Fibroblast of villous mesenchyme (primary cell): ENCODE data around the gene PRDM2. TPM values are rescaled to one million over a fixed set of nuclear protein-coding genes. Genes with fewer than 3 reads are reported as not detected.
A peak's percentile ranks its signal among the peaks of the same experiment; 100 is the strongest.

ENCODE experiments used
- DNase-seq: peaks from one replicate; pipeline ENCODE4 v3.0.0-alpha.2; 2010; ENCODE audit warnings: low read depth
- H3K4me3 ChIP-seq: 2 replicates; pipeline ENCODE4 v1.5.1; 2011; ENCODE audit warnings: low read depth, mild to moderate bottlenecking, low read length
- total RNA-seq: library from RNA; depleted of rRNA; stranded (reverse); fragments of >200 nt; gene quantifications from 2 replicates; pipeline ENCODE4 v1.2.3, GENCODE V29; 2012
- TF ChIP-seq, protein P1 (sequence below): IDR thresholded peaks from 2 replicates; pipeline ENCODE4 v1.5.1; 2012; ENCODE audit warnings: low read depth, mild to moderate bottlenecking, low read length; ENCODE audit not compliant: insufficient read depth

The PRDM2 gene
- total RNA-seq, 1 donor, result 19.9 TPM

DNA sequence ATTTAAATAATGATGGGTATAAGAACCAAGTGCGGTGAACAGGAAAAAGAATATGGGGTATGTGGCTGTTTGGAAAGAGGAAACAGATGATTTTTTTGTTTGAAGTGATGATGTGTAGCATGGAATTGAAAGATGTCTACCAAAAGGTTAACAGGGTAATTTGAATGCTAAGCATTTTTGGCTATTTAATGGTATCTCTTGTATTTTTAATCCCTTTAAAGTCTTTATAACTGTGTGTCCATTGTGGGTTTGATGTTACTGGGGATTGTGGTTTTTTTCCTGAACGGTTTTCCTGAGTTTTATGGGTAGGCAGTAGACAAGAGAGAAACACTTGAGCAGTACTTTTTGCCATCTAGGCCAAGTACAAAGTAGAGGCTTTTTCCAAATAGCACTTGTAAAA, 63.2 kb downstream of the PRDM2 start:
- no peak overlapping the region for H3K4me3 ChIP-seq
- DNase-seq, result no peak
- TF ChIP-seq, protein P1, sequence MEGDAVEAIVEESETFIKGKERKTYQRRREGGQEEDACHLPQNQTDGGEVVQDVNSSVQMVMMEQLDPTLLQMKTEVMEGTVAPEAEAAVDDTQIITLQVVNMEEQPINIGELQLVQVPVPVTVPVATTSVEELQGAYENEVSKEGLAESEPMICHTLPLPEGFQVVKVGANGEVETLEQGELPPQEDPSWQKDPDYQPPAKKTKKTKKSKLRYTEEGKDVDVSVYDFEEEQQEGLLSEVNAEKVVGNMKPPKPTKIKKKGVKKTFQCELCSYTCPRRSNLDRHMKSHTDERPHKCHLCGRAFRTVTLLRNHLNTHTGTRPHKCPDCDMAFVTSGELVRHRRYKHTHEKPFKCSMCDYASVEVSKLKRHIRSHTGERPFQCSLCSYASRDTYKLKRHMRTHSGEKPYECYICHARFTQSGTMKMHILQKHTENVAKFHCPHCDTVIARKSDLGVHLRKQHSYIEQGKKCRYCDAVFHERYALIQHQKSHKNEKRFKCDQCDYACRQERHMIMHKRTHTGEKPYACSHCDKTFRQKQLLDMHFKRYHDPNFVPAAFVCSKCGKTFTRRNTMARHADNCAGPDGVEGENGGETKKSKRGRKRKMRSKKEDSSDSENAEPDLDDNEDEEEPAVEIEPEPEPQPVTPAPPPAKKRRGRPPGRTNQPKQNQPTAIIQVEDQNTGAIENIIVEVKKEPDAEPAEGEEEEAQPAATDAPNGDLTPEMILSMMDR, result no peak

DNA sequence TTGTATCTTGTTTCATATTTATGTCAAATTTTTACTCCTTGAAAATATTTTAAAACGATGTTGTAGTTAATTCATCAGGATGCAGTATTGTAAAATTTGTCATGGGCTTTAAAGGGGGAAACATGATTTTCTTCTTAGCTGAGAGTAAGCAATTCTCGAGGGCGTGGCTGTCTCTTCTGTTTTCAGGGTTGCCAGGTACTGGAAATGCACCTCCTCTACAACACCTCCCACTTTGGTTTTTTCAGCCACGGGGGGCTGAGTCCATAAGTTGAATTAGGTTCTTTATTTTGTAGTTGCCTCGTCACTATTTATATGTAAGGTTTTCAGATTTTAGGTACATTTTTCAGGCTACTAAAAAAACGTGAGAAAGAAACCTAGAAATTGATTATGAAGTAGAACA, 64.0 kb downstream of the PRDM2 start:
- DNase-seq, result no peak
- H3K4me3 ChIP-seq, result no peak overlapping the region
- TF ChIP-seq, protein P1, result no peak

DNA sequence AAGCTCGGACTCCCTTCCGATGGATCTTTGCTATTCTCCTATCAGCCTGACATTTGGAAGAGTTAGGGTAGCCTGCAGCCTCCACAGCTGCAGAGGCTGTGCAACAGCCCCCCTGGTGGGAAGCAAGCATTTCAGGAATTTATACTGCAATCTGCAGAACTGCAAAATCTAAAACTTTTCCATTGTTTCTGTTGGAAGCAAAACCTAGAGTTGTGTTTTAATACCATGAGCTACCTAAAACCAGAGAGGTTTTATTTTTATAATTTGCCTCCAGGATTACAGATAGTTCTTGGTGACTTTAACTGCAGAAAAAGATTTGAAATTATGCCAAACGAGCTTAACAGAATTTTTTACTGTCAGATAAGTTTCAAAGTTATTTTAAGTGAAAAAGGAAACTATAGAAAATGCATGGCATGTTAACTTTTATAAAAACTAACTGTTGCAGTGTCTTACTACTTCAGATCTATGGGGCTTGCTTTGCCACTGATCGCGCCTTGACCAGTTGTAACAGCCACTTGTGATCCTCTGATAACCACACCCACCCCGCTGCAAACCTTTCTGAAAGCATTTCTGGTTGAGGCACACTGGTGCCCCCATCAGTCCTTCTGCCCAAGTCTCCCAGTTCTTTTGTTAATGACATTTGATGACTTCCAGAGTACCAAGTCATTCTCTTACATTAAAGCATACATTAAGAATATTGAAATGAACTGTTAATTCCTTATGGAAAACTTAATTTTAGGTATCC, 64.8 kb downstream of the PRDM2 start:
- peak; percentile 53 for DNase-seq
- TF ChIP-seq, protein P1, result no peak
- peak overlapping the region; percentile 14 for H3K4me3 ChIP-seq

DNA sequence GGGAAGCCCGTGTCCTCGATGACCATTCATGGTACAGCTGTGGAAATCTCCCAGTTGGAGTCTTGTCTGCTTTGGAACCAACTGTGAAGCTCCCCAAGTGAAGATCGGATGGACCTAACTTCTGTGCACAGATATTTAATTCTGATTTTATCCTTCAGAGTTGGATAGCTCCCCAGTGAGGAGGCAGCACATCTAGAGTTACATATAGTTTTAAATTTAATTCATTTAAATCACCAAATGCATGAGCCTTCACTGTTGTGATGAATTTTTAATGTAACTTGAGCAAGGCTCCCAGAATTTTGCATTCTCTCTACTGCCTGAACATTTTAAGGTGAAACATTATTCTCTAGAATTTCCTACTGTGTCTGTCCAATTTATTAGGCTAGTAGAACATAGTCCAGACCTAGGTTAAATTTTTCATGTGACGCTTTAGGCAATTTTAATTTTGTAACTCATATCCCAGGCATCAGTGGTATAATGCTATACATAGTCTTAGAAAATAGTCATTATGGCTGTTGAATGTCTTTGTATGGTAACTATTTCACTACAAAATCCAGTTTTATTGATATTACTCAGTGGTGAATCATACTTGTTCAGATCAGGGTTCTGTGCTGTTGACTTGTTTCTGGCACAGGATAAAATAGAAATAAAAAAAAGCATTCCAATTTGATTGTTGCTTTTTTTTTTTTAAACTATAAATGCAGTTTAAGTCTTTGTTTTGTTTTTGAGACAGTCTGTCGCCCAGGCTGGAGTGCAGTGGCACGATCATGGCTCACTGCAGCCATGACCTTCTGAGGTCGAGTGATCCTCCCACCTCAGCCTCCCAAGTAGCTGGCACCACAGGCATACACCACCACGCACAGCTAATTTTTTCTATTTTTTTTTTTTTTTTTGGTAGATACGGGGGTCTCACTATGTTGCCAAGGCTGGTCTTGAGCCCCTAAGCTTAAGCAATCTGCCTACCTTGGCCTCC, 66.9 kb downstream of the PRDM2 start:
- no peak overlapping the region for H3K4me3 ChIP-seq
- TF ChIP-seq, protein P1, result no peak
- peak; percentile 71 for DNase-seq

DNA sequence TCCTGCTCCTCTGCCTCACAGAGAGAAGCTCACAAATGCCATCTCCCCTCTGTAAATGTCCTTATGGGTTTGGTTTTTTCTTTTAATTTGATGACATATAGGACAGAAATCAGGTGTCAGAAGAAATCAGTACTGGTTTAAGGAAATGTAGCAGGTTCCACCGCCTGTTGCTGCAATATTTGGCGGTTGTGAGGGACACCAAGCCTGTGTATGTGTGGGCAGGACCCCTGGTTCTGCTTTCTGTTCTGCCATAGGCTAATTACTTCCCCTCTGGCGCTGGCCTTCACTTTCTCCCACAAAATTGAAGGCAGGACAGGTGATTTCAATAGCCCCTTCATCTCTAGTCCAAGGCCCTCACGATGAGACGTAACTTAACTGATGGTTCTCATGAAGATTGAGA, 69.2 kb downstream of the PRDM2 start:
- DNase-seq, result no peak
- TF ChIP-seq, protein P1, result no peak
- no peak overlapping the region for H3K4me3 ChIP-seq

DNA sequence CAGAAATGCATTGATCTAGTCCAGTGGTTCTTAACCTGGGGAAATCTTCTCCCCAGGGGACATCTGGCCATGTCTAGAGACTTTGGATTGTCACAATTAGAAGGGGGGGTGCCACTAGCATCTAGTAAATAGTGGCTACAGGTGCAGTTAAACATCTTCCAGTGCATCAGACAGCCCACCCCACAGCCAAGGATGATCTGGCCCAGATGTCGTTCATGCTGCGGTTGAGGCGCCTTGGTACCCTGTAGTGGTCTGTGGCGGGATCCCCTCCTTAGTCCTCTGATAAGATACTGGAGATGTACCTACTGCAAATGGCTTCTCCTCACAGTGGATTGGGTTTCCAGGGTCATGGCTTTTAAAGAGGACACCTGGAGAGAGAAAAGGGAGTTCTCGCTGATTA, 69.8 kb downstream of the PRDM2 start:
- DNase-seq, result no peak
- TF ChIP-seq, protein P1, result no peak
- H3K4me3 ChIP-seq, result no peak overlapping the region
